NCI-H2227 (cell line): Measurements from ENCODE around the gene ERVFRD-1.
"Not testable (repeated sequence)": the region's sequence is repeated elsewhere in the genome, so short reads cannot be mapped to it uniquely, and the experiment has no call there.

Source experiments
- DNase-seq: peaks from one replicate; lab custom pipeline; 2025; ENCODE audit not compliant: unreplicated experiment; lab: John Stamatoyannopoulos, UW

Gene ERVFRD-1

GRCh38 chr6:11092668-11093375, 18.7 kb downstream of the ERVFRD-1 start:
- DNase-seq = peak; percentile 56

DNA sequence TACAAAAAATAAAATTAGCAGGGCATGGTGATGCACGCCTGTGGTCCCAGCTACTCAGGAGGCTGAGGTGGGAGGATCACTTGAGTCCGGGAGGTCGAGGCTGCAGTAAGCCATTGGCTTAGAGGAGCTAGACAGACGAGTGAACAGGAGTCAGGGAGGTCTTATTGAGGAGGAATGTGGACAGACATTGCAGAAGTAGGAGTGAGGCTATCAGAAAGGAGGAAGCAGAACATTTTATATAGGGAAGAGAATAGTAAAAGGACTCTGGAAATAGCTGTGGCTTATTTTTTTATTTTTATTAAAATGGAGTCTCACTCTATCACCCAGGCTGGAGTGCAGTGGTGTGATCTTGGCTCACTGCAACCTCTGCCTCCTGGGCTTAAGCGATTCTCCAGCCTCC, 20.4 kb downstream of the ERVFRD-1 start:
- DNase-seq = not testable (repeated sequence)

- DNase-seq = no peak
Observed at GRCh38 chr6:11089695-11090094, 21.8 kb downstream of the ERVFRD-1 start.

DNA sequence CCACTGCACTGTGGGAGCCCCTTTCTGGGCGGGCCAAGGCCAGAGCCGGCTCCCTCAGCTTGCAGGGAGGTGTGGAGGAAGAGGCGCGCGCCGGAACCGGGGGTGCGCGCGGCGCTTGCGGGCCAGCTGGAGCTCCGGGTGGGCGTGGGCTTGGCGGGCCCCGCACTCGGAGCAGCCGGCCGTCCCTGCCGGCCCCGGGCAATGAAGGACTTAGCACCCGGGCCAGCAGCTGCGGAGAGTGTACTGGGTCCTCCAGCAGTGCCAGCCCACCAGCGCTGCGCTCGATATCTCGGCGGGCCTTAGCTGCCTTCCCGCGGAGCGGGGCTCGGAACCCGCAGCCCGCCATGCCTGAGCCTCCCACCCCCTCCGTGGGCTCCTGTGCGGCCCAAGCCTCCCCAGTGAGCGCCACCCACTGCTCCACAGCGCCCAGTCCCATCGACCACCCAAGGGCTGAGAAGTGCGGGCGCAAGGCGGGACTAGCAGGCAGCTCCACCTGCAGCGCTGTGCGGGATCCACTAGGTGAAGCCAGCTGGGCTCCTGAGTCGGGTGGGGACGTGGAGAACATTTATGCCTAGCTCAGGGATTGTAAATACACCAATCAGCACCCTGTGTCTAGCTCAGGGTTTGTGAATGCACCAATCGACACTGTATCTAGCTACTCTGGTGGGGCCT, 24.2 kb downstream of the ERVFRD-1 start:
- not testable (repeated sequence) for DNase-seq

- no peak for DNase-seq
Observed at GRCh38 chr6:11085758-11086435, 25.6 kb downstream of the ERVFRD-1 start.

- DNase-seq = no peak
Observed at GRCh38 chr6:11083956-11084355, 27.6 kb downstream of the ERVFRD-1 start.

- no peak for DNase-seq
Observed at GRCh38 chr6:11083491-11083890, 28.0 kb downstream of the ERVFRD-1 start.

- DNase-seq = no peak
Observed at GRCh38 chr6:11080296-11080695, 31.2 kb downstream of the ERVFRD-1 start.

DNA sequence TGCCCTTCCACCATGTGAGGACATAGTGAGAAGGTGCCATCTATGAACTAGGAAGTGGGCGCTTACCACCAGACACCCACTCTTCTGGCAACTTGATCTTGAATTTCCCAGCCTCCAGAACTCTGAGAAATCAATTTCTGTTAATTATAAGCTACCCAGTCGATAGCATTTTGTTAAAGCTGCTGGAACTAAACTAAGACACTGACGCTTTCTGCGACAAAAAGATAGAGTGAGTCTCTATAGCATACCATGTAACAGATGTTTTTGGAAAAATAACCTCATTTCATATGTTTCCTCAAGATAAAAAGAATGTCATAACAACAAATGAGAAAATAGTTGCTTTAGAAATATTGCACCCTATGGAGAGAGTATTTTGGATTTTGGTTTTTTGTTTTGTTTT, 33.3 kb downstream of the ERVFRD-1 start:
- DNase-seq = no peak

DNA sequence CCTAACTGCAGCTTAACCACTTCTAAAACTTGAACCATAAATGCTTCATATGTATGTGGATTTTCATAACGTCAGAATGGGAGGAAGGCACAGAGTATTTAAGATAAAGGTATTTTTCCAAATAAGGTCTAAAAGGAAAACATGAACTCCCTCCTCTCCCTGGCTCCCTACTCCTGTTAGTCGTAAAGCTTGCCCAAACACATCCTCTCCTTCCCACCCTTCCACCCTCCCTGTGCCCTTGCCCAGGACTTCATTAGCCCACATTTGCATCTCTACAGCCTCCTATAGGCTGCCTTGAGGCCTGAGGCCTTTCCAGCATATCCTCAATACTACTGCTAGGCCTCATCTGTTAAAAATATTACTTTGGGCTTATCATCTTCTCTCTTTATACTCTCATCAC, 35.0 kb downstream of the ERVFRD-1 start:
- no peak for DNase-seq

DNA sequence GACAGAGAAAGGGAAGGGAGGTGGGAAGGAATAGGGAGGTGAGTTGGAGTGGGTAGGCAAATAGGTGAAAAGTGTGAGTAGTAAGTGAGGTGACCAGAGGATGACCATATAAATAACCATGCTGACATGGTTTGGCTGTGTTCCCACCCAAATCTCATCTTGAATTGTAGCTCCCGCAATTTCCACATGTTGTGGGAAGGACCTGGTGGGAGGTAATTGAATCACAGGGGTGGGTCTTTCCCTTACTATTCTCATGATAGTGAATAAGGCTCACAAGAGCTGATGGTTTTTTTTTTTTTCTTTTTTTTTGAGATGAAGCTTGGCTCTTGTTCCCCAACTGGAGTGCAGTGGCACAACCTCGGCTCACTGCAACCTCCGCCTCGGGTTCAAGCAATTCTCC, 39.4 kb downstream of the ERVFRD-1 start:
- no peak for DNase-seq

DNA sequence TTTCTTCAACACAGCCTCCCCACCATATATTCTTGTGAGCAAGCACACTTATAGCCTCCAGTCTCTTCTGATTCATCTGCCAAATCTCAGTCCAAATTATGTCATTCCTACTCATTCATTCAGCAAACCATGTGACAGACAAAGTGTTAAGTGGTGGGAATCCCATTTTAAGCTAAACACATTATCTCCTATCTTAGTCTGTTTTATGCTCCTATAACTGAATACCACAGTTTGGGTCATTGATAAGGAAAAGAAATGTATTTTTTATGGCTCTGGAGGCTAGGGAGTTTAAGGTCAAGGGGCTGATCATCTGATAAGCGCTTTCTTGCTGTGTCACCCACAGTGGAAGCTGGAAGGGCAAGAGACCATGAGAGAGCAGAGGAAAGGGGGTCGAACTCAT, 41.8 kb downstream of the ERVFRD-1 start:
- DNase-seq = no peak

GRCh38 chr6:11067348-11067747, 44.2 kb downstream of the ERVFRD-1 start:
- no peak for DNase-seq

- no peak for DNase-seq
Observed at GRCh38 chr6:11066505-11067347, 44.8 kb downstream of the ERVFRD-1 start.

GRCh38 chr6:11065436-11066202, 45.9 kb downstream of the ERVFRD-1 start:
- DNase-seq = no peak

DNA sequence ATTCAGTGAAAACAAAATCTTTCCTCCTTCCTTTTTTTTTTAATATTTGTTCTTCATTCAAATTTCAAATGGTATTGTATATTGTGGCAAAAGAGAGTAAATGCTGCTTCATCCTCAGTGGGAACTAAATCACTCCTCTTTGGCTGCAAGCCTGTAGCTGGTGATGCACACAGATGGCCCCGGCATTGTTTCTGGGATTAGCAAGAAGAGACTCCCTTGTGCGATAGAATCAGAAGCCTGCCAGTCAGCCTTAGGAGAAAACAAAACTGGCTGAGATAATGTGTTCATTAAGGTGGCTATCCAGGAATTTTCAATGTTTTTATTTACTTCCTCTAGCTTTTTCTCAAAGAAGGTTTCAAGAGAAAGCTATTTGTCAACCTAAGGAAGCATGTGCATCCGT, 46.7 kb downstream of the ERVFRD-1 start:
- no peak for DNase-seq

DNA sequence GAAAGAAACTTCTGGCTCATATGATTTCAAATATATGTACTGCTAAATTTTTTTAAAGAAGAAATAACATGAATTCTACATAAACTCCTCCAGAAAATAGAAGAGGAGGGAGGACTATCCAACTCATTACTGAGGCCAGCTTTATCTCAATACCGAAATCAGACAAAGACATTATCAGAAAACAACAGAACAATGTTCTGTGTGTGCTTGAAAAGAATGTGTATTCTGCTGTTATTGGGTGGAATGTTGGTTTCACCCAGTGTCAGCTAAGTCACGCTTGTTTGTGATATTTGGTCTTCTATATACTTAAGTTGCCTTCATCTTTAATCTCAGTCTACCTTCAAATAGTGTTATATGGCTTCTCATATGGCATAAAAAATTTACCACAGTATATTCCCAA, 48.8 kb downstream of the ERVFRD-1 start:
- DNase-seq = no peak

- DNase-seq = no peak
Observed at GRCh38 chr6:11062083-11062482, 49.4 kb downstream of the ERVFRD-1 start.

DNA sequence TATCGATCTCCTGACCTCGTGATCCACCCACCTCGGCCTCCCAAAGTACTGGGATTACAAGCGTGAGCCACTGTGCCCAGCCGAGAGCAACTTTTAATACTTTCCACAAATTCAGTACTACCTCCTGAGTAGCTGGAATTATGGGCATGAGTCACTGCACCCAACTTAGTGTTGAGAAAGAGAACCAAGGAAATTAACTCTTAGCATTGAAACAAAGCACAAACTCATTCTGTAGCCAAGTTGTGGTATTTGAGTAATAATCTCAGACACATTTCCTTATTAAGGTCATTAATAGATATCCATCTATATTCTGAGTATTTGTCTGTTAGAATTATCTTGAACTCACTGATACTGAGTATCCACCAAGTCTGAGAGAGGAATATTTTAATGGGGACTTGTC, 53.1 kb downstream of the ERVFRD-1 start:
- no peak for DNase-seq

- DNase-seq = no peak
Observed at GRCh38 chr6:11056871-11057270, 54.7 kb downstream of the ERVFRD-1 start.
